K562 (cell line): ENCODE measurements around the gene OSCP1. TPM values are rescaled to one million over a fixed set of nuclear protein-coding genes. Genes with fewer than 3 reads are reported as not detected.

Experiments used
- ARHGAP35 ChIP-seq: fragments of 450-650 bp; IDR thresholded peaks from 2 replicates; pipeline ENCODE4 v1.6.1; 2018; ENCODE audit not compliant: partially characterized antibody
- BMI1 ChIP-seq: fragments of 150-350 bp; IDR thresholded peaks from 2 replicates; pipeline ENCODE4 v1.6.1; 2014; ENCODE audit warnings: low read length
- EGR1 ChIP-seq: fragments of 450-650 bp; conservative IDR thresholded peaks from 2 replicates; pipeline ENCODE4 v1.6.1; 2017; ENCODE audit warnings: mild to moderate bottlenecking
- HDAC1 ChIP-seq, 2 experiments: fragments of 450-650 bp; IDR thresholded peaks; 2 replicates each; pipeline ENCODE4 v1.6.1; 2016 to 2017; ENCODE audit warnings: inconsistent platforms in 1 of 2, mild to moderate bottlenecking in 1 of 2, moderate library complexity in 1 of 2
- ID3 ChIP-seq, 2 experiments: fragments of 250-450 bp in 1 of 2; fragments of 450-650 bp in 1 of 2; sonication (Bioruptor Pico) in 1 of 2; IDR thresholded peaks; 2 replicates each; pipeline versions ENCODE4 v1.6.1 to v1.8.0; 2016 to 2021; ENCODE audit warnings: mild to moderate bottlenecking in 2 of 2, moderate library complexity in 2 of 2, missing compliant biosample characterization in 1 of 2, missing genetic modification characterization in 1 of 2
- POLR2AphosphoS5 ChIP-seq: IDR thresholded peaks from 2 replicates; pipeline ENCODE4 v1.6.1; 2011; ENCODE audit warnings: mild to moderate bottlenecking, low read depth, low read length, moderate library complexity; ENCODE audit not compliant: control insufficient read depth, insufficient read depth
- SMAD4 ChIP-seq: fragments of 250-450 bp; sonication (Bioruptor Pico); conservative IDR thresholded peaks from 2 replicates; pipeline ENCODE4 v1.8.0; 2021; ENCODE audit warnings: inconsistent platforms, mild to moderate bottlenecking, moderate library complexity
- TAF9B ChIP-seq: fragments of 450-650 bp; IDR thresholded peaks from 2 replicates; pipeline ENCODE4 v1.6.1; 2018; ENCODE audit warnings: mild to moderate bottlenecking; ENCODE audit not compliant: partially characterized antibody
- TEAD2 ChIP-seq: fragments of 450-650 bp; IDR thresholded peaks from 2 replicates; pipeline ENCODE4 v1.6.1; 2016; ENCODE audit warnings: missing genetic modification characterization, control low read depth, missing compliant biosample characterization
- TGIF2 ChIP-seq: sonication (generic); formaldehyde crosslinking; IDR thresholded peaks from 2 replicates; pipeline ENCODE4 v1.8.1; 2022; ENCODE audit warnings: mild to moderate bottlenecking, missing genetic modification reagents, moderate library complexity
- XRCC4 ChIP-seq: IDR thresholded peaks from one replicate; pipeline ENCODE4 v1.6.1; 2011; ENCODE audit not compliant: insufficient read depth, insufficient read length; ENCODE audit errors: extremely low read depth
- ZNF140 ChIP-seq: fragments of 250-450 bp; sonication (Bioruptor Pico); IDR thresholded peaks from 2 replicates; pipeline ENCODE4 v1.8.0; 2021; ENCODE audit warnings: moderate library complexity, mild to moderate bottlenecking, inconsistent platforms
- ZNF280A ChIP-seq: fragments of 450-650 bp; IDR thresholded peaks from 2 replicates; pipeline ENCODE4 v1.6.1; 2018; ENCODE audit warnings: mild to moderate bottlenecking, low read depth; ENCODE audit not compliant: partially characterized antibody
- ZNF316 ChIP-seq: fragments of 450-650 bp; IDR thresholded peaks from 2 replicates; pipeline ENCODE4 v1.6.1; 2016
- ZNF584 ChIP-seq: fragments of 200-800 bp; sonication (Bioruptor generic); IDR thresholded peaks from 2 replicates; pipeline ENCODE4 v1.6.1; 2016; ENCODE audit warnings: low read depth, mild to moderate bottlenecking, missing genetic modification characterization, missing compliant biosample characterization
- ZNF77 ChIP-seq: fragments of 250-450 bp; sonication (Bioruptor Pico); IDR thresholded peaks from 2 replicates; pipeline ENCODE4 v1.5.0; 2020
- polyA plus RNA-seq, 8 experiments: library from polyadenylated mRNA; depleted of rRNA in 4 of 8; stranded (reverse) in 5 of 8; unstranded in 3 of 8; fragments of >200 nt; fragmentation: Nextera tagmentation in 2 of 8; fragmentation: Illumina TruSeq in 1 of 8; extraction: Ambion mirVana in 2 of 8; extraction: Trizol in 1 of 8; gene quantifications; 2 replicates each; pipeline versions ENCODE4 v1.2.1 to v1.2.3, GENCODE V29; 2011 to 2014; ENCODE audit warnings: inconsistent platforms in 1 of 8, missing spikeins in 1 of 8
- total RNA-seq, 7 experiments: library from RNA; depleted of rRNA in 6 of 7; stranded (reverse); fragments of >200 nt in 6 of 7; fragmentation: Illumina TruSeq in 2 of 7; extraction: Trizol in 2 of 7; gene quantifications; 2 replicates each; pipeline versions ENCODE4 v1.2.1 to v1.2.3, GENCODE V29; 2011 to 2021; ENCODE audit warnings: low replicate concordance in 1 of 7
- TF ChIP-seq, protein P1 (sequence below): fragments of 150-350 bp; IDR thresholded peaks from 2 replicates; pipeline ENCODE4 v1.6.1; 2014; ENCODE audit warnings: low read depth, mild to moderate bottlenecking, low read length, borderline replicate concordance
- TF ChIP-seq, protein P2 (sequence below): fragments of 450-650 bp; IDR thresholded peaks from 2 replicates; pipeline ENCODE4 v1.7.0; 2016; ENCODE audit warnings: borderline replicate concordance
- TF ChIP-seq, protein P3 (sequence below): sonication (generic); formaldehyde crosslinking; IDR thresholded peaks from 2 replicates; pipeline ENCODE4 v1.8.1; 2022; ENCODE audit warnings: missing genetic modification reagents

OSCP1 gene
- total and polyA plus RNA-seq, 9 of the 15 experiments (the other 6 are each of a cell fraction or from before 2014, with no cell fraction given), result 0.15 to 0.40 (median 0.33) TPM; not detected in 5

DNA sequence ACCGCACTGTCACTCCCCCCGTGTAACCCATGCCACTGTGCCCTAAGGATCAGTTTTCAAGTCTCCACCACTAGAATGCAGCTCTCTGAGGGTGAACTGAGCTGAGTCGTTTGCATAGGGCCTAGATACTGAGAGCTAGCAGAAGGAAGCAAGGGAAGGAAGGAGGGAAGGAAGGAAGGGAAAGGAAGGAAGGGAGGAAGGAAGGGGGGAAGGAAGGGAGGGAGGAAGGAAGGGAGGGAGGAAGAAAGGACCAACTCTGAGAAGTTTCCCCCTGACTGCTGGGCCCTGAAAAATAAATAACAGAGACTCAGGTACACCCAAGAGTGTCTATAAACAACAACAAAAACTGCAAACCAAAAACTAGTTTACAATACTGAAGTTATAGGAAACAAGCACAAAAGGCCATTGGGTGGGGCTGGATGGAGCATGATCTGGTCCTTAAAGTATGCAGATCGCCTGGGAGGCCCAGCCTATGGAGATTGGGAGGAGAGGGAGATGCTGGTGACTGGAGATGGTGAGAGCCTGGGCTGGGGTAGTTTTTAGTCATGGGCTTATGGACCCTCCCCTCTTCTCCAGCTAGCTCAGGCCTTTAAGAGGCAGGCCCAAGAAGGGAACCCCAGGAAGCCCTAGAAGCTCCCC lies 15.6 kb upstream of the OSCP1 start (continued):
- TF ChIP-seq, protein P1, sequence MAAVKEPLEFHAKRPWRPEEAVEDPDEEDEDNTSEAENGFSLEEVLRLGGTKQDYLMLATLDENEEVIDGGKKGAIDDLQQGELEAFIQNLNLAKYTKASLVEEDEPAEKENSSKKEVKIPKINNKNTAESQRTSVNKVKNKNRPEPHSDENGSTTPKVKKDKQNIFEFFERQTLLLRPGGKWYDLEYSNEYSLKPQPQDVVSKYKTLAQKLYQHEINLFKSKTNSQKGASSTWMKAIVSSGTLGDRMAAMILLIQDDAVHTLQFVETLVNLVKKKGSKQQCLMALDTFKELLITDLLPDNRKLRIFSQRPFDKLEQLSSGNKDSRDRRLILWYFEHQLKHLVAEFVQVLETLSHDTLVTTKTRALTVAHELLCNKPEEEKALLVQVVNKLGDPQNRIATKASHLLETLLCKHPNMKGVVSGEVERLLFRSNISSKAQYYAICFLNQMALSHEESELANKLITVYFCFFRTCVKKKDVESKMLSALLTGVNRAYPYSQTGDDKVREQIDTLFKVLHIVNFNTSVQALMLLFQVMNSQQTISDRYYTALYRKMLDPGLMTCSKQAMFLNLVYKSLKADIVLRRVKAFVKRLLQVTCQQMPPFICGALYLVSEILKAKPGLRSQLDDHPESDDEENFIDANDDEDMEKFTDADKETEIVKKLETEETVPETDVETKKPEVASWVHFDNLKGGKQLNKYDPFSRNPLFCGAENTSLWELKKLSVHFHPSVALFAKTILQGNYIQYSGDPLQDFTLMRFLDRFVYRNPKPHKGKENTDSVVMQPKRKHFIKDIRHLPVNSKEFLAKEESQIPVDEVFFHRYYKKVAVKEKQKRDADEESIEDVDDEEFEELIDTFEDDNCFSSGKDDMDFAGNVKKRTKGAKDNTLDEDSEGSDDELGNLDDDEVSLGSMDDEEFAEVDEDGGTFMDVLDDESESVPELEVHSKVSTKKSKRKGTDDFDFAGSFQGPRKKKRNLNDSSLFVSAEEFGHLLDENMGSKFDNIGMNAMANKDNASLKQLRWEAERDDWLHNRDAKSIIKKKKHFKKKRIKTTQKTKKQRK, result no peak
- TF ChIP-seq ARHGAP35 (peak; percentile 51), ZNF140 (CRISPR knock-in tag) (no peak), SMAD4 (CRISPR knock-in tag) (no peak), ZNF316 (no peak), XRCC4 (no peak), ZNF584 (CRISPR knock-in tag) (no peak), ZNF77 (no peak), ZNF280A (peak; percentile 10), ID3 (CRISPR knock-in tag; IDR thresholded peaks at IDR 0.05) (no peak), ID3 (tag; IDR thresholded peaks at IDR 0.05) (no peak), TGIF2 (CRISPR knock-in tag) (no peak), TEAD2 (tag) (no peak), EGR1 (no peak), POLR2AphosphoS5 (no peak), TAF9B (no peak), HDAC1 (IDR thresholded peaks at IDR 0.05) (0 out of 4 replicates have a peak, but pooled peaks of 1 of the 2 experiments have one; percentile 46), BMI1 (no peak)
- TF ChIP-seq, protein P2, sequence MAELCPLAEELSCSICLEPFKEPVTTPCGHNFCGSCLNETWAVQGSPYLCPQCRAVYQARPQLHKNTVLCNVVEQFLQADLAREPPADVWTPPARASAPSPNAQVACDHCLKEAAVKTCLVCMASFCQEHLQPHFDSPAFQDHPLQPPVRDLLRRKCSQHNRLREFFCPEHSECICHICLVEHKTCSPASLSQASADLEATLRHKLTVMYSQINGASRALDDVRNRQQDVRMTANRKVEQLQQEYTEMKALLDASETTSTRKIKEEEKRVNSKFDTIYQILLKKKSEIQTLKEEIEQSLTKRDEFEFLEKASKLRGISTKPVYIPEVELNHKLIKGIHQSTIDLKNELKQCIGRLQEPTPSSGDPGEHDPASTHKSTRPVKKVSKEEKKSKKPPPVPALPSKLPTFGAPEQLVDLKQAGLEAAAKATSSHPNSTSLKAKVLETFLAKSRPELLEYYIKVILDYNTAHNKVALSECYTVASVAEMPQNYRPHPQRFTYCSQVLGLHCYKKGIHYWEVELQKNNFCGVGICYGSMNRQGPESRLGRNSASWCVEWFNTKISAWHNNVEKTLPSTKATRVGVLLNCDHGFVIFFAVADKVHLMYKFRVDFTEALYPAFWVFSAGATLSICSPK, result no peak
- TF ChIP-seq, protein P3, sequence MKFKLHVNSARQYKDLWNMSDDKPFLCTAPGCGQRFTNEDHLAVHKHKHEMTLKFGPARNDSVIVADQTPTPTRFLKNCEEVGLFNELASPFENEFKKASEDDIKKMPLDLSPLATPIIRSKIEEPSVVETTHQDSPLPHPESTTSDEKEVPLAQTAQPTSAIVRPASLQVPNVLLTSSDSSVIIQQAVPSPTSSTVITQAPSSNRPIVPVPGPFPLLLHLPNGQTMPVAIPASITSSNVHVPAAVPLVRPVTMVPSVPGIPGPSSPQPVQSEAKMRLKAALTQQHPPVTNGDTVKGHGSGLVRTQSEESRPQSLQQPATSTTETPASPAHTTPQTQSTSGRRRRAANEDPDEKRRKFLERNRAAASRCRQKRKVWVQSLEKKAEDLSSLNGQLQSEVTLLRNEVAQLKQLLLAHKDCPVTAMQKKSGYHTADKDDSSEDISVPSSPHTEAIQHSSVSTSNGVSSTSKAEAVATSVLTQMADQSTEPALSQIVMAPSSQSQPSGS, result no peak
